NCI-H128 (cell line): Measurements from ENCODE around the gene KRTAP5-11.
"Not testable (repeated sequence)": the region's sequence is repeated elsewhere in the genome, so short reads cannot be mapped to it uniquely, and the experiment has no call there.

Experiments
- DNase-seq: peaks from one replicate; lab custom pipeline; 2025; ENCODE audit not compliant: unreplicated experiment; lab: John Stamatoyannopoulos, UW

The KRTAP5-11 gene

GRCh38 chr11:71557257-71557656 lies 25.4 kb downstream of the KRTAP5-11 start:
- no peak for DNase-seq

DNA sequence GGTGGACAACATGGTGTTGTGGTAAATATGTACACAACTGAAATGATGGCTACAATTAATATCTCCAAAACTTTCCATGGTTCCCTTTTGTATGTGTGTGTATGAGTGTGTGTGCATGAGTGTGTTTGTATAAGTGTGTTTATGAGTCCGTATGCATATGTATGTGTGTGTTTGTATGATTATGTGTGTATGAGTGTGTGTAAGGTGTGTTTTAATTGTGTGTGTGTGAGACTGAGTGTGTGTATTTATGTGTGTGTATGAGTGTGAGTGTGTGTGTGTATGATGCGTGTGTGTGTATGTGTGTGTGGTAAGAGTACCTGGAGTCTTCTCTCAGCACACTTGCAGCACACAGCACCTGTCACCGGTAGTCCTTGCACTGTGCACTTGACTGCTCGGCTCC lies 26.7 kb downstream of the KRTAP5-11 start:
- DNase-seq = no peak

DNA sequence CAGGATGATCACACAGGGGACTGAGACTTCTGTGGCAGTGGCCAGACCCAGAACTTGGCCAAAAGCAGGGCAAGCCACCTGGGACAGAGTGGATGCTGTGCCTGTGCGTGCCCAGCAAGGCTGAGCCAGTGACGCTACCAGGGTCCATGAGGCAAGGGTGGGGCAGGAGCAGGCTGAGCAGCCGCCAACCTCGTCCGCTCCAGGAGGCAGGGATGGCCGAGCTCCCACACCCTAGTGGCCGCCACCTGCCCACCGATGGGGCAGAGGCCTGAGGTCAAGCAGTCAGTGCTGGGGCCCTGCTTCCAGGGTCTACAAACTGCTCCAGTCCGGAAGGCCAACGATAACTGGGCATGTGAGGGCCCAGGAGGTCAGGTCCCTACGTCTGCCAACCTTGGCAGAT lies 27.2 kb downstream of the KRTAP5-11 start:
- no peak for DNase-seq

- DNase-seq = no peak
Measured at GRCh38 chr11:71554996-71555395, 27.7 kb downstream of the KRTAP5-11 start.

DNA sequence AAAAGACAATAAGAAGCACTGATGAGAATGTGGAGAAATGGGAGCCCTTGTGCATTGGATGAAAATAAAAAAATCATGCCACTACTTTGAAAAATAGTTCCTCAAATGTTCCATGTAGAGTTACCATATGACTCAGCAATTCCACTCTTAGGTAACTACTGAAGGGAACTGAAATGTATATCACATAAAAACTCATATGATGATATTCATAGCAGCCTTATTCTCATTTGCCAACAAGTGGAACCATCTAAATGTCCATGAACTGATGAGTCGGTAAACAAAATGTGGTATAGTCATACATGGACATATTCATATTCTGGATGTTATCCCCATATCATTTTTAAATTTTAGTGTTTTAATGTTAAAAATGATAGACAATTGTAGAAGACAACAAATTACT lies 31.0 kb downstream of the KRTAP5-11 start:
- no peak for DNase-seq

DNA sequence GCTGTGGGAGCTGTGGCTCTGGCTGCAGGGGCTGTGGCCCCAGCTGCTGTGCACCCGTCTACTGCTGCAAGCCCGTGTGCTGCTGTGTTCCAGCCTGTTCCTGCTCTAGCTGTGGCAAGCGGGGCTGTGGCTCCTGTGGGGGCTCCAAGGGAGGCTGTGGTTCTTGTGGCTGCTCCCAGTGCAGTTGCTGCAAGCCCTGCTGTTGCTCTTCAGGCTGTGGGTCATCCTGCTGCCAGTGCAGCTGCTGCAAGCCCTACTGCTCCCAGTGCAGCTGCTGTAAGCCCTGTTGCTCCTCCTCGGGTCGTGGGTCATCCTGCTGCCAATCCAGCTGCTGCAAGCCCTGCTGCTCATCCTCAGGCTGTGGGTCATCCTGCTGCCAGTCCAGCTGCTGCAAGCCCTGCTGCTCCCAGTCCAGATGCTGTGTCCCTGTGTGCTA lies 33.9 kb downstream of the KRTAP5-11 start:
- DNase-seq = no peak

- DNase-seq = no peak
Measured at GRCh38 chr11:71548120-71548519, 34.6 kb downstream of the KRTAP5-11 start, which contains the start of gene KRTAP5-9. TSS of gene KRTAP5-9 (plus strand) at chr11:71548420. CDS start at chr11:71548658, 238 bp downstream.

GRCh38 chr11:71545405-71545966 lies 37.2 kb downstream of the KRTAP5-11 start:
- DNase-seq = no peak

DNA sequence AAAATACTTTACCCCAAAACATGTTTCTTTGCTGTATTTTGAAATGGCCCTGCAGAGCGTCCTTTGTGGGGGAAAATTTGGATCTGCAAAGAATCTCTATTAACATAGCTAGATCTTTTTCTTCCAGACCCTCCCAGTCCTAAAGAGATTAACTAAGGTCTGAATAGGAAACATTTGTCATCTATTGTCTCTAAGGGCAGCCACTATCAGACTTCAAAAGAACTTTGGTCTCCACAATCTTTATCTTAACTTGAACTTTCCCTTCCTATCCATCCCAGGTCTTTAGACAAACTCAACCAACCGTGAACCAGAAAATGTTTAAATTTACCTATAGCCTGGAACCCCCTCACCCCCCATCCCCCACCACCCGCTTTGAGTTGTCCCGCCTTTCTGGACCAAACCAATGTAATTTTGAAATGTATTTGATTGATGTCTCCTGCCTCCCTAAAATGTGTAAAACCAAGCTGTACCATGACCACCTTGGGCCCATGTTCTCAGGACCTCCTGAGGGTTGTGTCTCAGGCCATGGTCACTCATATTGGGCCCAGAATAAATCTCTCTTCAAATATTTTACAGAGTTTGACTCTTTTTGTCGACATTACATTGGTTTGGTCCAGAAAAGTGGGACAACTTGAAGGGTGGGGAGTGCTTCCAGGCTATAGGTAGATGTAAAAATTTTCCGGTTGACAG lies 38.0 kb downstream of the KRTAP5-11 start:
- DNase-seq = no peak

- DNase-seq = no peak
Measured at GRCh38 chr11:71543866-71544265, 38.8 kb downstream of the KRTAP5-11 start.

- no peak for DNase-seq
Measured at GRCh38 chr11:71542879-71543777, 39.5 kb downstream of the KRTAP5-11 start.

GRCh38 chr11:71542382-71542781 lies 40.3 kb downstream of the KRTAP5-11 start:
- no peak for DNase-seq

GRCh38 chr11:71540521-71541304 lies 42.0 kb downstream of the KRTAP5-11 start:
- not testable (repeated sequence) for DNase-seq

DNA sequence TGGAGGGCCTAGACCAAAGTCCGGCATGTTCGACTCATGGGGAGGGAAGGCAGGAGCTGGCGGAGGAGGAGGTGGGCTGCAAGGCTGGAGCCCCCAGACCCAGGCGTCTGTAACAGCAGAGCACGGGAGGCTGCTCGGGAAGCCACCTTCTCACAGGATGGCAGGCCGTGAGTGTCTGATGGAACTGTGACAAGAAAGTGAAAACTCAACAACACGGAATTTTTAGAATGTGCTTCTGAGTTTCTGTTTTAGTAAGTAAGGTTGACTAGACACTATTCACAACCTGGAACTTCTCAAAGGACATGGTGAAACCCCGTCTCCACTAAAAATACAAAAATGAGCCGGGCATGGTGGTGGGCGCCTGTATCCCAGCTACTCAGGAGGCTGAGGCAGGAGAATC lies 42.7 kb downstream of the KRTAP5-11 start:
- not testable (repeated sequence) for DNase-seq

DNA sequence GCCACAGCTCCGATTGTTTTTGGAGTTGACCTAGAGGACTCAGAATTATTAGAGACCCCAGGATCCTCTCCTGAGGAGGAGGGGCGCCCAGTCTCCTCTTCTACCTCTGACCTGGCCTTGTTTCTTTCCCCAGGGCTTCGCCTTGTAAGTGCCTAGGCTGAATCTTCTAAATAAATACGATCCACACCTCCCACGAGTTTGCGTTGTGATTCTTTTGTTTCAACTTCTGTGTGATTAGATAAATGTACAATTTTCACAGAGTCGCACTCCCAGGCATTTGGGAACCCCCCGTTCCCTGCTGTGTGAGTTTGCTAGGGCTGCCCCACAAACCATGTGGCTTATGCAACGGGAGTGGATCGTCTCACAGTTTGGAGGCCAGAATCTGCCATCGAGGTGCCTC lies 43.7 kb downstream of the KRTAP5-11 start:
- DNase-seq = no peak

DNA sequence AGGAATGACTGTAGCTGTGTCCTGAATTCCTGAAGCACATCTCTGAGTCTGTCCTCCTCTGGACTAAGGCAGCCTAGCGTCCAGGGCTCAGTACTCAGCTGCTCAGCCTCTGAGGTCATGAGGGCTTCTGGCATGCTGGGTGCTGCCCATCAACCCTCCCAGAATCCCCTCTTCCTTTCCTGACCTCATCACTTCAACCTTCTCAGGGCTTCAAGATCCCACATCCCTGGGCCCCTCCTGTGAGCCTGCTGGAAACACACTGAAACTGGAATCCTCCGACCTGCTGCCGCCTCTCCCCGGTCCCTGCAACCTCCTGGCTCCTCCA lies 44.0 kb downstream of the KRTAP5-11 start:
- no peak for DNase-seq

DNA sequence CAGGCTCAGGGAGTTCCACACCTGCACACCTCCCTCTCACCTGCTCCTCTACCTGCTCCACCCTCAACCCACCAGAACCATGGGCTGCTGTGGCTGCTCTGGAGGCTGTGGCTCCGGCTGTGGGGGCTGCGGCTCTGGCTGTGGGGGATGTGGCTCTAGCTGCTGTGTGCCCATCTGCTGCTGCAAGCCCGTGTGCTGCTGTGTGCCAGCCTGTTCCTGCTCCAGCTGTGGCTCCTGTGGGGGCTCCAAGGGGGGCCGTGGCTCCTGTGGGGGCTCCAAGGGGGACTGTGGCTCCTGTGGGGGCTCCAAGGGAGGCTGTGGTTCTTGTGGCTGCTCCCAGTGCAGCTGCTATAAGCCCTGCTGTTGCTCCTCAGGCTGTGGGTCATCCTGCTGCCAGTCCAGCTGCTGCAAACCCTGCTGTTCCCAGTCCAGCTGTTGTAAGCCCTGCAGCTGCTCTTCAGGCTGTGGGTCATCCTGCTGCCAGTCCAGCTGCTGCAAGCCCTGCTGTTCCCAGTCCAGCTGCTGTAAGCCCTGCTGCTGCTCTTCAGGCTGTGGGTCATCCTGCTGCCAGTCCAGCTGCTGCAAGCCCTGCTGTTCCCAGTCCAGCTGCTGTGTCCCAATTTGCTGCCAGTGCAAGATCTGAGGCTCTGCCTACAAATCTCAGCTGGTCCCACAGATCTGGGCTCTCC lies 44.6 kb downstream of the KRTAP5-11 start, which contains the start of gene KRTAP5-8:
Gene KRTAP5-8, plus strand, starts transcription at position 49 of the 689 bp plus-strand sequence. Its CDS starts 31 bp downstream, at position 80.
- DNase-seq = not testable (repeated sequence)

DNA sequence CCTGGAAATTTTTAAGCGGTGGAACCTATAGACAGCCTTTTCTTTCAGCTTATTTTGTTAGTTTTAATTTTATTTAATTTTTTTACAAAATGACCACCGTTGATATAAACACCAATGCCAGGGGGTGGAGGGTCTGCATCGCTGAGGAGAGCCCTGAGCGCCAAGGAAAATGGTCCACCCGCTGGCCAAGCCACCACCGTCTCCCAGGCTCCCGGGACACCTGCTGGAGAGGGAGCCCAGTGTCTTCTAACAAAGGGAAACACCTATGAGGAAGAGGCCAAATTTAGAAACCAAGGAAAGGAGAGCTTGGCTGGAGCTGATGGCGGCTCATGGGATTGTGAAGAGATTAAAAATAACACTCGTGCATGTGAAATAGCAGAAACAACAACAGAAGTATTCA lies 45.1 kb downstream of the KRTAP5-11 start:
- no peak for DNase-seq

DNA sequence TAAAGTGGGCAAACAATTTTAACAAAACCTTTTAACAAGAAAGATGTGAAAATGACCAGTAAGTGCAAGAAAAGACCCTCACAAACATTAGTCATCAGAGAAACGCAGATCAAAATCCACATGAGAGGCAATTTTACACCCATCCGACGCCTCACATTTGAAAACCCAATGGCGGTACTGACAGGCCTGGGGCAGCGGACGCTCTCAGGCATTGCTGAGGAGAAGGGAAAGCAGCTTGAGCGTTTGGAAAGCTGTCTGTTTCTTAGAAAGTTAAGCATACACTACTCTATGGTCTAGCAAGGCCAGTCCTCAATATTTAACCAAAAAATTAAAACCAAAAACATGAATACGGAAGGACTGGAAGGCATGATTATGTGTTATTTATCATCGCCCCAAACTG lies 46.9 kb downstream of the KRTAP5-11 start:
- no peak for DNase-seq
